ENCODE data around the gene SETD3.

Gene SETD3

DNA sequence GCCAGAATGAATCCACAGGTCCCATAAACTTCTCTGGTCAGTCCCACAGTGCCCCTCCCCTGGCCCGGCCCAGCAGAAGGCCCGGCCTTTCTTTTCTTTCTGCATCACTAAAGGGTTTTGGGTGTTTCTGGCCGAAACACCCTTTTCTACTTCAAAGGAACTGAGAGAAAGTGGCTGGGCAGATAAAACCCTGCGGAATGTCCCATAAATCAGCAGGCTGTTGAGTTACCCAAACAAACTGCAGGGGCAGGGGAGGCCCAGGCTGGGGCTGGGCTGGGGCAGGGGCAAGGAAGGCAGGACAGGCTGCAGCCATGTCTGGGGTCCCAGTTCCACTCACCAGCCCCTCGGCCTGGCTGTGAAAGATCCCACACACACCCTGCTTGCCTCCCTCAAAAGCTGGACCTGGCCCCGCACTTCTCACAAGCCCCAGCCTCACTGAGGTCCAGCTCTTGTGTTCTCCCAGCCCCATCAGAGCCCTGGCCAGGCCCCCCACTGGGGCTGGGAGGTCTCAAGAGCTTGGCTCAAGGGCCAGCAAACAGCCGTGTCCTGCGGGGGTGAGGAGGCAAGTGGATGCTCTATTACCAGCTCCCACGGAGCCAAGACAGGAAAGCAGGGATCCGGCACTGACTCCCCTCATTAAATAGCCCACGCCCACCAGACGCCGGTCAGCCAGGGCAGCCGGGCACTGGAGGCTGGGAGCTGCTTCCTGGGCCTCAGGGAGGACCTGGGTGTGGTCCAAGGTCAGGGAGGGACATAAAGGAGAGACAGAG is 42.5 kb upstream of the SETD3 start:
- Histone ChIP-seq H3K36me3 (replicated peaks; ENCODE audit: low read depth, low read length) (no peaks in the 10 kb centered on the region), H3K9ac (ENCODE audit: low read length) (peak overlapping the region; percentile 29; the same call in 1 of the 2 replicates), H2AFZ (ENCODE audit: low read depth, low read length) (no peak overlapping the region; the same call in 1 of the 2 replicates), H3K4me1 (ENCODE audit: low read length) (peaks cover 34% of the 10 kb centered on the region), H3K4me2 (ENCODE audit: low read length) (peak overlapping the region; percentile 50), H3K4me3 (ENCODE audit: low read length) (peak overlapping the region; percentile 15; the same call in 1 of the 2 replicates), H3K27me3 (ENCODE audit: low read depth, low read length) (no peaks in the 10 kb centered on the region), H4K20me1 (ENCODE audit: insufficient read depth, low read length) (no peaks in the 10 kb centered on the region), H3K27ac (ENCODE audit: low read length) (peak overlapping the region; percentile 29), H3K9me3 (ENCODE audit: insufficient read depth, low read length) (no peaks in the 10 kb centered on the region), H3K79me2 (ENCODE audit: low read length) (no peaks in the 10 kb centered on the region)
- TF ChIP-seq CTCF (IDR thresholded peaks at IDR 0.05; ENCODE audit: low read depth, low read length): no peak
- TF ChIP-seq EZH2phosphoT487 (IDR thresholded peaks at IDR 0.05; ENCODE audit: low read depth): no peak

DNA sequence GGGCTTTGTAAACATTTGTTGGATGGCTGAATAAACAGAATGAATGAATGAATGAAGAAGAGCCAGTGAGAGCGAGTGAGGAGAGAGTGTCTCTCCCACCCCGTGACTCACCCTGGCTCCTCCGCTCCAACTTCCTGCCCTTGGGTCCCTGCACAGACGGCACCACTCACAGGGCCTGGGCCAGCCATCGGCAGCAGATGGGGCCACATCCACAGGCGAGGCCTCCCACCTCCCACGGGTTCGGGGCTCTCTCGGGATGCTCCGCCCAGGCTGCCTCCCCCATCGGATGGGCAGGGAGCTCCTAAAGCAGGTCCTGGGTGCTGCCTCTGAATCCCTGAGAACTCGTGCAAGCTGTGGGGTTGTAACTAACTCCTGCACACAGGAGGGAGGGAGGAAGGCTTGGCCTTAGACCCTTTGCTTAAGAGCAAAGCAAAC is 41.8 kb upstream of the SETD3 start:
- Histone ChIP-seq H4K20me1 (ENCODE audit: insufficient read depth, low read length) (no peaks in the 10 kb centered on the region), H3K36me3 (replicated peaks; ENCODE audit: low read depth, low read length) (no peaks in the 10 kb centered on the region), H3K9me3 (ENCODE audit: insufficient read depth, low read length) (no peaks in the 10 kb centered on the region), H3K9ac (ENCODE audit: low read length) (peak overlapping the region; percentile 29; the same call in 1 of the 2 replicates), H3K4me3 (ENCODE audit: low read length) (peak overlapping the region; percentile 15; the same call in 1 of the 2 replicates), H3K79me2 (ENCODE audit: low read length) (no peaks in the 10 kb centered on the region), H3K27ac (ENCODE audit: low read length) (peak overlapping the region; percentile 29; the same call in 1 of the 2 replicates), H3K4me2 (ENCODE audit: low read length) (peak overlapping the region; percentile 50), H2AFZ (ENCODE audit: low read depth, low read length) (no peak overlapping the region; the same call in 1 of the 2 replicates), H3K27me3 (ENCODE audit: low read depth, low read length) (no peaks in the 10 kb centered on the region), H3K4me1 (ENCODE audit: low read length) (peaks cover 34% of the 10 kb centered on the region)
- TF ChIP-seq EZH2phosphoT487 (IDR thresholded peaks at IDR 0.05; ENCODE audit: low read depth) (no peak), CTCF (IDR thresholded peaks at IDR 0.05; ENCODE audit: low read depth, low read length) (no peak)

- no peaks in the 10 kb centered on the region for H3K9me3 ChIP-seq (ENCODE audit: insufficient read depth, low read length)
- H3K4me3 ChIP-seq (ENCODE audit: low read length): no peak overlapping the region
- H3K36me3 ChIP-seq (replicated peaks; ENCODE audit: low read depth, low read length): no peaks in the 10 kb centered on the region
- H4K20me1 ChIP-seq (ENCODE audit: insufficient read depth, low read length): no peaks in the 10 kb centered on the region
- no peak overlapping the region for H3K9ac ChIP-seq (ENCODE audit: low read length)
- H3K4me2 ChIP-seq (ENCODE audit: low read length): no peak overlapping the region
- no peaks in the 10 kb centered on the region for H3K27me3 ChIP-seq (ENCODE audit: low read depth, low read length)
- no peaks in the 10 kb centered on the region for H3K79me2 ChIP-seq (ENCODE audit: low read length)
- no peak overlapping the region for H3K27ac ChIP-seq (ENCODE audit: low read length)
- TF ChIP-seq CTCF (IDR thresholded peaks at IDR 0.05; ENCODE audit: low read depth, low read length) (no peak), EZH2phosphoT487 (IDR thresholded peaks at IDR 0.05; ENCODE audit: low read depth) (no peak)
- no peak overlapping the region for H2AFZ ChIP-seq (ENCODE audit: low read depth, low read length)
- H3K4me1 ChIP-seq (ENCODE audit: low read length): peaks cover 34% of the 10 kb centered on the region
Measured at GRCh38 chr14:99522025-99522401, 41.4 kb upstream of the SETD3 start.

DNA sequence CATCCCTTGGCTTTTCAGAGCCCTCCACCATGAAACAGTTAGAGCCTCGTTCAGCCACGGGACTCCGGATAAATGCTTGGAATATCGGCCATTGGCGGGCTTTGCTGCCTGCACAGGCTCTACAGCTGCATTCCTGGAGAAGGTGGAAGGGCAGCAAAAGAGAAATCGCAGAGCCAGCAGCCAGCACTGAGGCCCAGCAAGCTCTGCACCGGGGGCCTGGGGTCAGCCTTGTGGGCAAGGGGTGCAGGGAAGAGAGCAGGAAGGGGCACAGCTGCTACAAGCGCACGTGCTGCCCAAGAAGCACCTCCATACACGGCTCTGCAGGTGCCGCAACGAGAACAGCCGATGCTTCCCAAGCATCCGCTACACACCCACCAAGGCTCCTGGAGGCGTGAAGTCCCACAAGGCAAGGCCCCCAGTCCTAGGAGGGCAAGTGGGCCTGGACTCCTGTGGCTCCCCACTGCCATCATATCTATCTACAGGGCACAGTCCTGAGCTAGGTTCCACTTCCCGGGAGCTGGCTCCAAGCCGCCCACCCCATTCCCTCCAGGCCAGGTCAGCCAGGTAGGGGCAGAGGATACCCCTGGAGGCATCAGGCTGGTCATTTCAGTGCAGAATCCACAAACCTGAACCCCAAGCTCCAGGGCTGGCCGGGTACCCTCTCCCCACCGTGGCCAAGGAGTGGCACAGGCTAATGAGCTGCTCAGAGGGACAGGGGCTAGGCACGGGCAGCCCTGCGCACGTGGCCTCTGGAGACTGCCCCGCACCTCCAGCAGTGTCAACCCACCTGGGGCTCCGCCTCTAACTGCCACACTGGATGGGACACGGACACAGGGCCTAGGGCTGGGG is 40.7 kb upstream of the SETD3 start:
- TF ChIP-seq EZH2phosphoT487 (IDR thresholded peaks at IDR 0.05; ENCODE audit: low read depth) (no peak), CTCF (IDR thresholded peaks at IDR 0.05; ENCODE audit: low read depth, low read length) (no peak)
- H3K27ac ChIP-seq (ENCODE audit: low read length): no peak overlapping the region
- peaks cover 34% of the 10 kb centered on the region for H3K4me1 ChIP-seq (ENCODE audit: low read length)

More for the DNA sequence above, 40.7 kb upstream of the SETD3 start:
- no peak overlapping the region for H3K4me3 ChIP-seq (ENCODE audit: low read length)
- no peaks in the 10 kb centered on the region for H3K27me3 ChIP-seq (ENCODE audit: low read depth, low read length)
- H4K20me1 ChIP-seq (ENCODE audit: insufficient read depth, low read length): no peaks in the 10 kb centered on the region
- H3K9me3 ChIP-seq (ENCODE audit: insufficient read depth, low read length): no peaks in the 10 kb centered on the region
- no peak overlapping the region for H3K4me2 ChIP-seq (ENCODE audit: low read length)
- H2AFZ ChIP-seq (ENCODE audit: low read depth, low read length): no peak overlapping the region
- H3K9ac ChIP-seq (ENCODE audit: low read length): no peak overlapping the region
- no peaks in the 10 kb centered on the region for H3K79me2 ChIP-seq (ENCODE audit: low read length)
- H3K36me3 ChIP-seq (replicated peaks; ENCODE audit: low read depth, low read length): no peaks in the 10 kb centered on the region

Measured in OCI-LY3 (cell line).